SK-N-SH (cell line): ENCODE measurements around the gene MRPL43.

Source experiments
- ELF1 ChIP-seq: IDR thresholded peaks from 2 replicates; pipeline ENCODE4 v1.4.0; 2012
- FOSL2 ChIP-seq: IDR thresholded peaks from 2 replicates; pipeline ENCODE4 v1.4.0; 2012; ENCODE audit warnings: low read depth, mild to moderate bottlenecking, moderate library complexity, borderline replicate concordance
- RFX5 ChIP-seq: IDR thresholded peaks from 2 replicates; pipeline ENCODE4 v1.6.1; 2012; ENCODE audit warnings: mild to moderate bottlenecking, improper control_type of control experiment, low read length
- TAF1 ChIP-seq: IDR thresholded peaks from 2 replicates; pipeline ENCODE4 v1.6.1; 2012; ENCODE audit warnings: low read depth, mild to moderate bottlenecking, low read length, moderate library complexity, borderline replicate concordance
- TCF12 ChIP-seq: IDR thresholded peaks from 2 replicates; pipeline ENCODE4 v1.4.0; 2012
- TF ChIP-seq, protein P1 (sequence below): fragments of 200-600 bp; sonication (generic); IDR thresholded peaks from 2 replicates; pipeline ENCODE4 v1.6.1; 2017; ENCODE audit warnings: antibody characterized with exemption, mild to moderate bottlenecking, moderate library complexity

DNA sequence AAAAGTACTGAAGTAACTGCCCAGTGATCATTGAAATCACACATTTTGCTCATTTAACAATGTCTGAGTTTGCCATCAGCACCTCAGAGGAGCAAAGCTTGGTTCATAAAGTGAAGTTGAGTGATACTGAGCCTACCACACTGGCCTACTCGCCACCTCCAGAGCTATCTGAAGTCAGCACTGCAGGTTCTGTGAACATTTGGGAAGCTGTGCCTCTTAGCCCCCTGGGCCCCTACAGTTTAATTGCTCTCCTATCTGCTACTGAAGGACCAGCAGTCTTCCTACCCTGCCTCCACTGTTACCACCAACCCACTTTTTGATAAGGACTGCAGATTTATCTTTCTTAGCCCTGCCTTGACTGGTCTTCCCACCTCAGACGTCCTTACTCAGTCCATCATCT lies 20.0 kb downstream of the MRPL43 start:
- TF ChIP-seq, protein P1, sequence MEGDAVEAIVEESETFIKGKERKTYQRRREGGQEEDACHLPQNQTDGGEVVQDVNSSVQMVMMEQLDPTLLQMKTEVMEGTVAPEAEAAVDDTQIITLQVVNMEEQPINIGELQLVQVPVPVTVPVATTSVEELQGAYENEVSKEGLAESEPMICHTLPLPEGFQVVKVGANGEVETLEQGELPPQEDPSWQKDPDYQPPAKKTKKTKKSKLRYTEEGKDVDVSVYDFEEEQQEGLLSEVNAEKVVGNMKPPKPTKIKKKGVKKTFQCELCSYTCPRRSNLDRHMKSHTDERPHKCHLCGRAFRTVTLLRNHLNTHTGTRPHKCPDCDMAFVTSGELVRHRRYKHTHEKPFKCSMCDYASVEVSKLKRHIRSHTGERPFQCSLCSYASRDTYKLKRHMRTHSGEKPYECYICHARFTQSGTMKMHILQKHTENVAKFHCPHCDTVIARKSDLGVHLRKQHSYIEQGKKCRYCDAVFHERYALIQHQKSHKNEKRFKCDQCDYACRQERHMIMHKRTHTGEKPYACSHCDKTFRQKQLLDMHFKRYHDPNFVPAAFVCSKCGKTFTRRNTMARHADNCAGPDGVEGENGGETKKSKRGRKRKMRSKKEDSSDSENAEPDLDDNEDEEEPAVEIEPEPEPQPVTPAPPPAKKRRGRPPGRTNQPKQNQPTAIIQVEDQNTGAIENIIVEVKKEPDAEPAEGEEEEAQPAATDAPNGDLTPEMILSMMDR, result no peak
- TF ChIP-seq TCF12 (no peak), RFX5 (no peak), ELF1 (no peak), TAF1 (no peak), FOSL2 (no peak)
